Fibroblast of gingiva (primary cell): ENCODE data around the gene RNASEL.

Source experiments
- DNase-seq: peaks from one replicate; pipeline ENCODE4 v3.0.0-alpha.2; 2011; ENCODE audit warnings: low read depth

Gene RNASEL

DNA sequence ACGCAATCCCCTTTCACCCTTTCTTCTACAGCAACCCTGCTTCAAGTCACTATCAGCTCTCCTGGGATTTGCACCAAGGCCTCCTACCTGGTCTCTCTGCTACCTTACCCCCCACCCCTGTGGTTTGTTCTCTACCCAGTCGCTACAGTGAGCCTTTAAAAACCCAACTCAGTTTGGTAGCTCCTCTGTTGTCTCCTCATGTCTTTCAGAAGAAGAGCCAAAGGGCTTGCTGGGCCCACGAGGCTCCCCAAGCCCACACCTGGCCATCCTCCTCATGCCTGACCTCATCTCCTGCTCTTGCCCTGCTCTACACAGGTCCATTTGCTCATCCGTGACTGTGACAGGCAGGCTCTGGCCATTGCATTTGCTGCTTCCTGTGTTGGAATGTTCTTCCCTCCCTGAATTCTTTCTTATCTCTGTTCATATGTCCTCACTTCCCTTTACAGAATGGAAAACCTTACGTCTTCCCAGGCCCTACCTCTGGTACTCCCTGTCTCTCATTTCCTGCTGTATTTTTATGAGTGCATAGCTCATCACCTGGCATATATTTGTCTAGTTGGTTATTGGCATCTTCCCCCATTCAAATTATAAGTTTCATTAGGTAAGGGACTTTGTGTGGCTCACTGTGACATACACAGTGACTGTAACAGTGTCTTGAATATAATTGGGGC lies 11.8 kb upstream of the RNASEL start:
- DNase-seq: no peak

DNA sequence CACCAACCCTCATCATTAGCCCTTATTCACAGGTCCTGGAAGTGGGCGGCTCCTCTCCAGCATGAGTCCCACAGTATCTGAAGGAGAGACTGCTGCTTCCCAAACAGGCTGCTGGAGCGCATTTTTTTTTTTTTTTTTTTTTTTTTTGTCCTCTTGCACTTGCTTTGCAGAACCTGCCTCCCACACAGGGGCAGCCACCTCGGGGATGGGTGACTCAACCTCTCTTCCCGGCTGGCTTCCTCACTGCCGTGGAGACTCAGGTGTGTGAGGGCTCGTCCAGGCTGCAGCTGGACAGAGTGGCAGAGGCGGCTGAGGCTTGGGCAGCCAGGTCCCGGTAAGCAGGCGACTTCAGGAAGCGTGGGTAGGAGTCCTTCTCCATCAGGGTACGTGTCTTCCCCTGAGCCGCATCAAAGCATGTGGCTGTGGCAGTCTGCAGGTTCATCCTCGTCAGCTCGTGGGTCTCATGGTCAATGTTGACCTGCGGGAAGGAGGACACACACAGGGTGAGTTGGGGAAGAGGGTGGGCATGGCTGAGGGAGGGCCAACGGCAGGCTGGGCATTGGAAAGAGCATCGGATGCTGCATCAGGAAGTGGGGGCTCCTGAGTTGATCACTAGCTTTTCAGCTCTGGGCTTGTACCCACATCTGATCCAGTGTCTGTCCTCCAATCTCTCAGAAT lies 11.1 kb upstream of the RNASEL start:
- DNase-seq: no peak

DNA sequence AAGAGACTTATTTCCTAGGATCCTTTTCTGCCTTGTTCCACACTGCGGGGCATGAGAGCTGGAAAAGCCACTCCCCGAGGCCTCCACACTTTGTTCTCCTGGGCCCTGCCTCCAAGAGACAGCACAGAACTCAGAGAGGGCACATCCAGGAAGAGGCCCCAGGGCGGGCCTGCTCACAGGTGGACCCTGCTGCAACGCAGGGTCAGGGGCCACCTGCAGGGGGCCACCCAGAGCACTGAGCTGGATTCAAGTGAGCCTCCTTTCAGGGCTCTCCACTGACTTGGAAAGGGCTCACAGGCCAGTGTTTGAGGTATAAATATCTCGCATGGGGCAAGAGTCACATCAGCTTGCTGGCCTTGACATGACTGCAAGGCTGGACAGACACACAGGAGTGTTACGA lies 10.3 kb upstream of the RNASEL start:
- DNase-seq: no peak

DNA sequence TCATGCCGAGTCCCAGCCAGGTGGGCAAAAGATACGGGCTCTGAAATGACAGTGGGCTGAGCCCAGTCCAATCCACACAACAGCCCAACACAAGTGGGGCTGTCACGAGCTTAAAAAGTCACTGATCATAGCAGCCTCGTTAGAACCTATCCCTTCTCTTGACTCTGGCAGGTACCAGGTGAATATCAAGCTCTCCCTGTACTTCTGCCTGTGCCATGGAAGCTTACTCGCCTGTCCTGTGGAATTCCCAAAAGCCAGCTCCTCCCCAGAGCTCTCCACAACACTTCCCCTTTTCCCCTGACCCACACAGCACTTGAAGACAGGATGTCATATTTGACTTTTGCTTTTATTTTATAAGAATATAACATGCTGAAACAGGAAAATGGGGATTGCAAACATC lies 9.2 kb upstream of the RNASEL start:
- no peak for DNase-seq

DNA sequence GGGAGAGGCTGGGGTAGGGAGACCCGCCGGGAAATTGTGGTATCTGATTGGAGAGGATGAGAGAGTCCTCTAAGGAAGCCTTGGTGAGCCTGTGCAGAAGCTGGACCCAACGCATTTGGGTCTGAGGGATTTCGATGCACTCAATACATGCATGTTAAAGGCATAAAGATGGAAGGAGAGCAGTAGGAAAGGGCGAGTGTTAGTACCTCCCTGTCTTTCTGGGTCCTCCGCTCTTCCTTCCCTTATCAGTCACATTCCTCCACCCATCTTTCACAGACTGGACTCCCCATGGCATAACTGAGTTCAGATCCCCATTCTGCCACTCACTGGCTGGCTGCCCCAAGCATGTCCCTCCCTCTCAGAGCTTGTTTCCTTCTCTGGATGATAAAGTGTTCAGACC lies 7.9 kb upstream of the RNASEL start:
- DNase-seq: no peak

DNA sequence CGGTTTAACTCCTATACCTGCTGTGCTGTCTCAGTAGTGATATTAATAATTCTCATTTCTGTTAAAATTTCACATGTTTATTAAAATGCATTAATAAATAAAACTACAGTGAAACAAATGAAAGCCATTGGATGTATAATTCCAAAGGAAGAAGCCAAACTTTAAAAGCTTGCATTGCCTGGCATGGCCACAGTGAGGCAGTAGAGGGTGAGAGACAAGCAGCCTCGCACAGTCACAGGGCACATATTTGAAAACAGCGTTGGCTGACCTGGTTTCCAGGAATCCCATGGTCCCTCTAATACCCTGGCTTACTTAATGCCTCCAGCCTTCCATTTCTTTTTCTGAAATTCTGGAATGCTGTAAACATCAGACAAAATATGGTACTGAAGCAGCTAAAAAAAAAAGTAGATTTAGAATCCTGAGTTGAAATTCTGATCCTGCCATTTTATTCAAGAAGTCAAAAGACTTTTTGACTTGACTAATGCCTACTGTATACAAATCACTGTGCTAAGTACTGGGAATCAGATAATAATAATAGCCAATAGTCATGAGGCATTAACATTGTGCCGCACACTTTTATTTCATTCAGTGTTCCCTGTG lies 6.7 kb upstream of the RNASEL start:
- peak; percentile 54 for DNase-seq

DNA sequence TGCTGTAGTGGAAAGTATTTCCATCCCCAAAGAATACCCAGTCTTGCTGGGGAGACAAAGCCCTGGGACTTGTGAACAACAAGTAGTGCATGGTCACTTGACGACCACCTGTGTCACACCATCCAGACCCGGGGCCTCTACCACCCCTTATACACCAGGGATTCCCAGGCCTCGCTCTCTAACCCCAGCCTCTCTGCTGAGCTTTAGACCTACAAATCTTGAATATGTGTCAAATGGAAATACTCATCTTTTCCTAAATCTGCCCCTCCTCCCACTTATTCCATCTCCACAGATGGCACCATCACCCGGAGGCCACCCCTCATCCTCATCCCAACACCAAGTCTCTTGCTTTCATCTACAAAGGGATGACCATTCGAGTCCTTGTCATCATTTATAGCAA lies 875 bp upstream of the RNASEL start:
- no peak for DNase-seq

DNA sequence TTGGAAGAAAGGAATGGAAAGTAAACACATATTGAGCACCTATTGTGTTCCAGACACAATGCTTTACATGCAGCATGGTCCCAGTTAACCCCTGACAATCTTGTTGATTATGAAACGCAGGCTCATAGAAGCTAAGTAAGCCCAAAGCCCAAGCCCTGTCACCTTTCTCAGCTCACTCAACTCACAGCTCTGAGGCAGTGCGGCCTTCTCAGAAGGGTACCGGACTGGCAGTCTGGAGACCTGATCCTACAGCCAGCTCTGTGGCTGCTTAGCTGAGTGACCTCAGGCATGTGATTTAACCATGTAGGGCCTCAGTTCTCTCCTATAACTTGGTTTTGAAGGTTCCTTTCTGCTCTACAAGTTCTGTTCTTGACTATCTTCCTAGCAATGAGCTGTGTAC lies 464 bp upstream of the RNASEL start:
- DNase-seq: no peak

DNA sequence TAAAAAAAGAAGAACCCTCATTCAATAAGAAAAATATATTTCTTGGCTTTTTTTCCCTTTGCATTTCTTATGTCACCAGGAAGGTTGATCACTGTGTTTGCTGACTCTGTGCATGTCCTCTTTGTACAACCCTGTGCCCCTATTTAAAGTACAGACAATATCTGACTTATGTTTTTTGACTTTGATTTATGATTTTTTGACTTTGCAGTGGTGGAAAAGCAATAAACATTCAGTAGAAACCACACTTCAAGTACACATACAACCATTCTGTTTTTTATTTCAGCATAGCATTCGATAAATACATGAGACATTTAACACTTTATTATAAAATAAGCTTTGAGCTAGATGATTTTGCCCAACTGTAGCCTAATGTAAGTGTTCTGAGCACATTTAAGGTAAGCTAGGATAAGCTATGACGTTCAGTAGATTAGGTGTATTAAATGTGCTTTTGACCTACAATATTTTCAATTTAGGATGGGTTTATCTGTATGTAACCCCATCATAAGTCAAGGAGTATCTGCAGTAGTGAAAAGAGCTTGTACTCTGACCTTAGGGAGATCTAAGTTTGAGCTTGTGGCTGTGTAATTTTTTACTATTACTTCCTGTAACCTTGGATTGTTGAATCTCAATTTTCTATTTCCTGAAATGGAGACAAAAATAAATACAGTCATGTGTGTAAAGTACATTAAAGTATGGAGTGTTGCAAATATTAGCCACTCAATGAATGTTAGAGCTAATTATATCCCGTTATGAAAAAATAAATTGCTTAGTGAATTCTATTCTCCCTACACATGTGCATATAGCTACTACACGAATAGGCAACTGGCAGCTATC lies 1.2 kb downstream of the RNASEL start:
- no peak for DNase-seq

DNA sequence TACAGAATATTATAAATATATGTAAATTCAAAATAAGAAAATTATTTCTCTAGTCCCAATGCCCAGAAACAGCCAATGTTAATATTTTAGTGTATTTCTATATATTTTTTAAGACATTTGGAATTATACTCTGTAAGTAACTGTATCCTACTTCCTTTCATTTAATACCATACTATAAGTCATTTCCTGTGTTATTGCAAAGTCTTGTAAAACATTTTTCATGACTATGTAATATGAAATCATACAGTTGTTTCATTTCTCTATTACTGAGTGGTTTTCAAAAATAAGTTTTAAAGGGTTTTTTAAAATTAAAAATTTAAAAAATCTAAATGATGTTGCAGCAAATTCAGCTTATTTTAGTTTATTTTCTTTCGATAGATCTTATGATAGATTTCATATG lies 2.0 kb downstream of the RNASEL start:
- DNase-seq: no peak

DNA sequence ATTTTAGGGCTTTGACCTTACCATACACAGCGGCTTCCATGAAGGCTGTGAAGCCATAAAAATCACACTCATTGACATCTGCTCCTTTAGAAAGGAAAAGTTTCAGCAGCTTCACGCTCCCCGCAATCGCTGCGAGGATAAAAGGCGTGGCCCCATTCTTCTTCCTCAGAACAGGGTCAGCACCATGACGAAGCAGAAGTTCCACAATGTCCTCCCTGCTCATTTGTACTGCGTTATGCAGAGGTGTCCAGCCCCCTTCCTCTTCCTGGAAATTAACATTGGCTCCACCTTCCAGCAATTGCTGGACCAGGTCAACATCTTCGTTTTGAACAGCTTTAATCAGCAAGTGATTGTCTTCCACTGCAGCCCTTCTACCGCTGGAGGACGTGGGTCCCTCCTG lies 2.7 kb downstream of the RNASEL start:
- DNase-seq: no peak

DNA sequence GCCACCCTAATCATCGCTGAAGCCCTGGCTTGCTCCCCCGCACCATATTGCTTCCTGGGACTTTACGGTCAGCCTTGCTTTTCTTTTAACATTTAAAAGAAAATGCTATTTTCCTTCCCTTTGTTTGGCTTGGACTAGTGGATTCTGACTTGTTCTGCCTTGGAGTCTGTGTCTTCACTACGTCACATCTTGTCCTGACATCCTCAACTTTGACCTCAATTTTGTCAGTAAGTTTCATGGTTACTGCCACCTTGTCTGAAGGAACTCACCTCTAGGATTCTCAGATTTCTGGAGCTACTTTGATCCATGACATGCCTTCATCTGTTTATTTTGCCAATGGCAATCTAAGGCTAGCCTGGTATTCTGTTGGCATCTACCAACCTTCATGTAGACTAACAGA lies 4.3 kb downstream of the RNASEL start:
- no peak for DNase-seq

DNA sequence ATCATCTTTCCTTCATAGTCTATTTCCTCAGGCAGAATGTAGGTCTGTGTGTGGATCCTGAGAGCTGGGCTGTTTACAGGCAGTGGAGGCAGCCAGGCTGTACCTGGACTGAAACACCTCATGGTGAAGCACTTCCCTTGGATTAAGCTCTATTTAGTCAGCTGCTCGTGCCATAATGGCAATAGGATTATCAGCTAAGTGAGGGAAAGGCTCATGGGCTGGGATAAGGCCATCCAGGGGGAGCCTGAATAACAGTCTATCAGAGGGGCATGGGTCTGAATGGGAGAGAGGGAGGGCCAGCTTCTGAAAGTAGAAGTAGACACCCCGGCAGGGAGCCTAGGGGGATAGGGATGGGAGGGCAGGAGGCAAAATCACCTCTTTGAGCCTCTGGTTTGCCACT lies 8.3 kb downstream of the RNASEL start:
- DNase-seq: no peak

DNA sequence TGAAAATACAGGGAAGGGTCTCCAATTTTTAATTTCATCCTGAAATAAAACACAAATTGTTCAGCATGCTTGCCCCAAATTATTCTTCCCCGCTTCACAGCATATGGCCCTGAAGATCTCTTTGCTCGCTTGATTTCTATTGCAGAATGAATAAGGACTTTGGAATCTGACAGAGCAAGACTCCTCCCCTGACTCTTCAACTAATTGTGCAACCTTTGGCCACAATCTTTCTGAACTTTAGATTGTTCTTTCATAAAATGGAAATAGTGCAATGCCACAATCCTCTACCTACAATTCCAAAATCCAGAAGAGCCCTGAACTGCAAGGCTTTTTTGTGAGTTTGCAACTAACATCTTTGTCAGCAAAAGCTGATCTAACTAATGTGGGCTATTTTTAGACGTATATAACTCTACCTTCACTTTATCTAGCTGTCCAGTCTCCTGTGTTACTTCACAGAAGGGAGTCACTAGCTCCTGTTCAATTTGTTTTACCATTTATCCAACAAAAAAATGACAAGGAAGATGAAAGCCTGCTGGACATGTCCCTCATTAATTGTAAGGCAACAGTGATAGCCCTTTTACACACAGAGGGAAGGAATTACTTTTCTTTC lies 13.4 kb downstream of the RNASEL start:
- peak; percentile 75 for DNase-seq

DNA sequence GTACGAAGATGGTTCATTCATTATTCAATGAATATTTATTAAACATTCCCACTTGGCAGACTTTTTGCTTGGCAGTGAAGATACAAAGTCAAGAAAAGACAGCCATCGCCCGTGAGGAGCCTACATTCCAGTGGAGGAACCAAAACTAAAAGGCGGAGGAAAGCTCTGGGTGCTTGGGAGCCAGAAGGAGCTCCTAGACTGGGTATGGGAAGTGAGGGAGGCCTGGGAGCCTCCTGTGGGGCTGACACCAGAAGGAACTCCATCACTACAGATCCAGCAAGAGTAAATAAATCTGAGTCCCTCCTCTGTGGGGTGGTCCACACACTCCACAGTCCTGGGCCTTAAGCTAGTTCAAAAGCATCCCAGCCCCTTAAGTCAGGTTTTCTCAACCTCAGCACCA lies 14.9 kb downstream of the RNASEL start:
- DNase-seq: no peak

DNA sequence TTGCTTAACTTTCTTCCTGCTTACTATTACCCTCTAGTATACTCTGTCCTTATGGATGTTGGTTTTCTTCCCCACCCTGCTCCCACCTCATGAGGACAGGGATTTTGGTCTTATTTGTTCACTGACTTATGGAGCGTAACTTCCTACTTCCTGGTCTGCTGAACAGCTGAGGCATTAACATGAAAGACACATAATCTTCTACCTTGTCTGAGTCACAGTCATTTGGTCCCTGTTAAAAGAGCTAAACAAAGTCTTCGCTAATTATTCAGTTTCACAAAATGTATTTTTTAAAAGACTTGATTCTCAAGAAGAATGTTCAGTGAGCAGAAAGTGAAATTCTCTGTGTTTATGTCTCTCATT lies 18.5 kb downstream of the RNASEL start:
- DNase-seq: no peak

DNA sequence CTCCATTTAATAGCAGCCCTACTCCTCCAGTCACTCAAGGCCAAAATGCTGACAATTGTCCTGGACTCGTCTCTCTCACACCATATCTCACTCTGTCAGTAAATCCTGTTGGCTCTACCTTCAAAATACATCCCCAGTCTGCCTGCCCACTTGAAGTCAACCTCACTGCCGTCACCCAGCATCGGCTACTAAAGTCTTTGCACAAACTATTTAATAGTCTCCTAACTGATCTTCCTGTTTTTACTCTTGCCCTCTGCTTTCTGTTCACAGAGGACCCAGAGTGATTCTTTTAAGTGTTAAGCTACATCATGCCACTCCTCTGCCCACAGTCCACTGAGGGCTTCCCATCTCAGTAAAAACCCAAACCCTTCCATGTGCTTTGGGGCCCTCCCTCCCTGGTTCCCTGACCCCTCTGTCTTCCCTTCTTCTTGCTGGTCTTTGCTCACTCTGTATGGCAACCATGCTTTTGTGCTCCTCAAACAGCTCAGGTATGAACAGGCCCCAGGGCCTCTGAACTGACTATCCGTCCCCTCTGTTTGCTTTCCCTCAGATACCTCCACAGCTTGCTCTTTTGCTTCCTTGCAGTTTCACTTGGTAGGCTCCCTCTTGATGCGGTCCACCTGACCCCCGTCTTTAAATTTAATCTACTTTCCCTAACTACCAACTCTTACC lies 19.0 kb downstream of the RNASEL start:
- no peak for DNase-seq

DNA sequence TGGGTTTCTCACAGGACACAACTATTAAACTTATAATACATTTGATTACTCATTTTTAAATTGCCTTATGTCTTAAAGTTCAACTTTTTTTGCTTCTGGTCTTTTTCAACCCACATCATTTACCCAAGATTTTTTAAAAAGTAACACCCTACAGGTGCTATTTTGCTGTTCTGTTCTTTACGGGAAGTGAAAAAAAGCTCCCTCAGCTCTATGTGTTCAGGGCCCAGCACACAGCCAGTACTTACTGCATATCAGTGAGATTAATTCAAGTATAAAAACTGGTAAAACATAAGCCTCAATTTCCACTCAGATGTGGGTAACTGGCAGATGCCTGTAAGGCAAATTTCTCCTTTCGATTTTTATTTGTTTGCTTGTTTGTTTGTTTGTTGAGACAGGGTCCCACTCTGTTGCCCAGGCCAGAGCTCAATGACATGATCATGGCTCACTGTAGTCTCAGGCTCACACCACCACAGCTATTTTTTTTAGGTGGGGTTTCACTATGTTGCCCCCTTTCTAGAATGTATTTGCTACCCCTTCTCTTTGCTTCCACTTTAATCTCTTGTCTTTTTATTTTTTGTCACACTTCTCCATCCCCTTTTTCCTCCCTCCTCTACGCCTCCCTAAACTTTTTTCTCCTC lies 20.3 kb downstream of the RNASEL start:
- DNase-seq: no peak

DNA sequence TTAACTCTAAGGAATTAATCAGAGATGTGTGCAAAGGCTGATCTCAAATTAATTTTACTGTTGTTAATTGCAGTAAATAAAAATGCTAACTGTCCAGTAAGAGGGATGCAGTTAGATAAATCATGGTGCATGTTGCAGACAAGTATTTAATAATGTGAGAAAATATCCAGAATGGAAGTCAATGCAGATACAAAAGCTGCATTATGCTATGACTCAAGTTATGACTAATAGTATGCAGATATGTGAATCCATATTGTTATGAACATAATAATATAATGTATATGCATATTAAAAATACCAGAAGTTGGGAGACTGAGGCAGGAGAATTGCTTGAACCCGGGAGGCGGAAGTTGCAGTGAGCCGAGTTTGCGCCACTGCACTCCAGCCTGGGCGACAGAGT lies 21.4 kb downstream of the RNASEL start:
- no peak for DNase-seq

DNA sequence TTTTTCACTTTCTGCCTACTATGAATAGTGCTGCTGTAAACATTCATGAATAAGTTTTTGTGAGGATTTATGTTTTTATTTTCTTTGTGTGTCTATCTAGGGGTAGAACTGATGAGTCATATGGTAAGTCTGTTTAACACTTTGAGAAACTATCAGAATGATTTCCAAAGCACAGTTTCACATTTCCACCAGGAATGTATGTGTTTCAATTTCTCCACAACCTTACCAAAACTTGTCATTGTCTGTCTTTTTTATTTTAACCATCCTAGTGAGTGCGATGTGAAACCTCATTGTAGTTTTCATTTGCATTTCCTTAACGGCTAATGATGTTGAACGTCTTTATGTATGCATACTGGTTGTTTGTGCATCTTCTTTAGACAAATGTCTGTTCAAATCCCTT lies 23.5 kb downstream of the RNASEL start:
- no peak for DNase-seq

DNA sequence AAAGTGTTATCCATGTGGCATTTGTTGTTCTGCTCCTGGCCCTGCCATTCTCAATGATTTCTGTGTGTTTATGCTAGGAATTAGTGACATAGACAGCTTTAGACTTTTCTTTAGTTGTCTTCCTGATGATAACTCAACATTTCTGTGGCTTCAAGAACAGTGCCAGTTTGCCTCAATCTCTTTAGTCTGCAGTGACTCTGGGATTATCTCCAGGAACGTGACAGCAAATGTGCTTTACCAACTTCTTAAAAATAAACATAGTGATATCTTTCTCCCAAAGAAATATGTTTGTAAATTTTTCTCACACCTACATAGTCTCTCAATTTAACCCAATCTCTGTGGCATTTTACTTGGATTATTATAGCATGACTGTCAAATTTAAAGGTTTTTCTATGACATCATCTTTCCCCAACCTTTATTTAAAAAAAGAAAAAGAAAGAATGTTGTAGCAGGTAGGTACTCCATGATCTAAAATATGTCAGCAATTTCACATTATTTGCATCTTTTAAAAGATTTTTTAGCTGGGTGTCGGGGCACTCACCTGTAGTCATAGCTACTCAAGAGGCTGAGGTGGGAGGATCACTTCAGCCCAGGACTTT lies 24.6 kb downstream of the RNASEL start:
- no peak for DNase-seq
